CD4-positive, alpha-beta T cell (primary cell): ENCODE measurements around the gene UBTD1. TPM values are rescaled to one million over a fixed set of nuclear protein-coding genes. Genes with fewer than 3 reads are reported as not detected.
A peak's percentile ranks its signal among the peaks of the same experiment; 100 is the strongest.
"Not testable (repeated sequence)": the region's sequence is repeated elsewhere in the genome, so short reads cannot be mapped to it uniquely, and the experiment has no call there.

Experiments used
- ATAC-seq: fragments of 200-7000 bp; cut with Tn5 transposase; one replicate; pipeline ENCODE4 v1.10.0; 2022; ENCODE audit warnings: mild to moderate bottlenecking; ENCODE audit not compliant: poor library complexity
- CTCF ChIA-PET: fragments of 350-600 bp; sonication (Branson Sonifier 250); formaldehyde crosslinking; loops from one replicate; lab custom pipeline; 2021; ENCODE audit warnings: antibody characterized with exemption, inconsistent platforms; lab: Charles Lee
- POLR2A ChIA-PET: fragments of 350-600 bp; sonication (Branson Sonifier 250); formaldehyde crosslinking; loops from one replicate; lab custom pipeline; 2021; ENCODE audit warnings: antibody characterized with exemption, inconsistent platforms; lab: Charles Lee
- DNase-seq, 14 experiments: peaks; one replicate each; pipeline ENCODE4 v3.0.0-alpha.2; 2013 to 2020; ENCODE audit warnings: mixed read lengths in 2 of 14
- H3K27ac ChIP-seq, 2 donors: one replicate each; pipeline versions ENCODE4 v1.5.1 to v1.7.0; 2013; ENCODE audit warnings: low read length in 2 of 2, low read depth in 1 of 2, mild to moderate bottlenecking in 1 of 2
- H3K27me3 ChIP-seq, 2 experiments: 1 replicate in 1 of 2; 2 replicates in 1 of 2; pipeline versions ENCODE4 v1.6.1 to v1.7.0; 2013; ENCODE audit warnings: low read length in 2 of 2, control low read depth in 1 of 2, mild to moderate bottlenecking in 1 of 2, moderate library complexity in 1 of 2; ENCODE audit not compliant: insufficient read depth in 2 of 2, control insufficient read depth in 1 of 2
- H3K36me3 ChIP-seq: one replicate; pipeline ENCODE4 v1.6.1; 2013; ENCODE audit warnings: low read length, control low read depth; ENCODE audit not compliant: insufficient read depth
- H3K4me1 ChIP-seq: one replicate; pipeline ENCODE4 v1.6.1; 2013; ENCODE audit warnings: low read length, control low read depth; ENCODE audit not compliant: insufficient read depth
- H3K4me3 ChIP-seq: one replicate; pipeline ENCODE4 v1.5.1; 2013; ENCODE audit warnings: mild to moderate bottlenecking, low read length, moderate library complexity
- H3K9me3 ChIP-seq, 2 experiments: 1 replicate in 1 of 2; 2 replicates in 1 of 2; pipeline versions ENCODE4 v1.6.1 to v1.7.0; 2013; ENCODE audit warnings: low read length in 2 of 2, mild to moderate bottlenecking in 2 of 2, control low read depth in 1 of 2, moderate library complexity in 1 of 2; ENCODE audit not compliant: control insufficient read depth in 1 of 2, insufficient read depth in 1 of 2
- H3K27ac Mint-ChIP-seq: one replicate; pipeline ENCODE4 v1.8.0; 2020; ENCODE audit warnings: mixed read lengths
- H3K27me3 Mint-ChIP-seq: one replicate; pipeline ENCODE4 v1.8.0; 2021; ENCODE audit warnings: mixed read lengths
- H3K36me3 Mint-ChIP-seq: one replicate; pipeline ENCODE4 v1.8.0; 2021; ENCODE audit warnings: low read depth, mixed read lengths
- H3K4me1 Mint-ChIP-seq: one replicate; pipeline ENCODE4 v1.8.0; 2021; ENCODE audit warnings: low read depth, mixed read lengths
- H3K4me3 Mint-ChIP-seq: one replicate; pipeline ENCODE4 v1.8.0; 2020; ENCODE audit warnings: mild to moderate bottlenecking, mixed read lengths
- H3K9me3 Mint-ChIP-seq: one replicate; pipeline ENCODE4 v1.8.0; 2020; ENCODE audit warnings: mixed read lengths
- CTCF ChIP-seq: fragments of 200-600 bp; IDR thresholded peaks from one replicate; pipeline ENCODE4 v1.8.0; 2022; ENCODE audit warnings: antibody characterized with exemption, mild to moderate bottlenecking
- intact Hi-C, 2 experiments: fragments of 100-400 bp; cut with DNase I in 1 of 2; cut with micrococcal nuclease in 1 of 2; formaldehyde crosslinking; loops; one replicate each; pipeline versions ENCODE4 v1.15.1 to v1.9.0; 2023 to 2025; cut with DNase I, micrococcal nuclease
- total RNA-seq, 174 experiments: library from RNA in 2 of 174; stranded (reverse) in 2 of 174; gene quantifications; one replicate each; pipeline ENCODE4 v1.2.3 and lab custom pipeline; 2021 to 2026

Gene UBTD1
- total RNA-seq, 2 experiments from 2014 or later, result 0.56 to 0.80 TPM

GRCh38 chr10:97474918-97475317 is 23.8 kb upstream of the UBTD1 start:
- ATAC-seq, result no peak
- Histone ChIP-seq H3K4me1 (no peaks in the 10 kb centered on the region), H3K9me3 (no peaks in the 10 kb centered on the region), H3K27me3 (no peaks in the 10 kb centered on the region), H3K36me3 (peaks cover 77% of the 10 kb centered on the region), H3K27ac (no peak overlapping the region), H3K4me3 (no peak overlapping the region)
- intact Hi-C loops, result no loop called here
- ChIA-PET POLR2A (no interaction called here), CTCF (no interaction called here)
- no peak for TF ChIP-seq CTCF
- Mint-ChIP-seq H3K4me3 (no peak overlapping the region), H3K36me3 (peaks cover 95% of the 10 kb centered on the region), H3K27me3 (no peaks in the 10 kb centered on the region), H3K9me3 (peaks cover 2% of the 10 kb centered on the region), H3K27ac (peak overlapping the region; percentile 22), H3K4me1 (no peaks in the 10 kb centered on the region)
- DNase-seq, result no peak

DNA sequence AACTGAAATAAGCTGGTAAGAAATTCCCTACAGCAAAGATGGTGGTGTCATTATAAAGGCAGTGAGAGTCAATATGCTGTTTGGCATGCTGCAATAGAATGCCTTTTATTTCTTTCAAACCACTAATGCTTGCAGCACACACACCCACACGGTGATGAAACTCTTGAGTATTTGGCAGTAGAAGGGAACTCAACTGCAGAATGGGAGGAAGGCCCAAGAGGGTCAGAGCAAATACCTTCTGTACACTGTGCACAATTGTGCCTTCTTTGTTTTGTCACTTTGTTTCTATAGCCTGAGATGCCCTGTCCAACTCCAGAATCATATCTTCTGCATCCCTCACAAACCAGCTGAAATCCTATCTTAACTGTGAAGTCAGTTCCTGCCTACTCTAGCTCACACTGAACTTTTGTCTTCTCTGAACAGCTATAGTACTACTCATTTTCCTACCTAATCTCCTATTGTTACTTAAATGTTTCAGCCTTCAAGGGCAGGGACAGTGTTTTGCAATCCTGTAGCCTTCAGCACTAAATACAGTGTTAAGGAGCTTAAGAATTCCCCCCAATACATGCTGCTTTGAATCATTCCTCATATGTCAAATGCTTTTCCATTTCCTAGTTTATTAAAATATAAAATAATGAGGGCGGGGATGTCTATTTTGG is 22.7 kb upstream of the UBTD1 start:
- H3K27ac Mint-ChIP-seq, result no peak overlapping the region

DNA sequence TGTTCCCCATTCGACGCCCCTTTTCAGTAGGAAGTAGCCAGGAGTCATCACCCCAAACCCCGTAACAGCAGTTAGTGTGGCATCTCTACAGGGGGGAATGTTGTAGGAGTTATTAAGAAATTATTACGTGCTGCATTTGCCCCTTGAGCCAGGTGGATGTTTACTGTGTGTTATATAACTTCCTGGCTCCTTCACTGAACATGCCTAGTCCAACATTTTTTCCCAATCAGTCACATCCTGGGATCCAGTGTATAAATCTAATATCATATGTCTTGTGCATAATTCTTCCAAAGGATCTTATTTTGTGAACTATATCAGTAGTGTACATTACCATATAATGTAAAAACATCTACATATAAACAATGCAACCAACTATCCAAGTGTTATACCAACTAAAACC is 19.3 kb upstream of the UBTD1 start:
- H3K27ac Mint-ChIP-seq, H3K27me3 ChIP-seq, H3K27me3 Mint-ChIP-seq, H3K4me1 Mint-ChIP-seq, H3K9me3 Mint-ChIP-seq, DNase-seq, H3K4me3 ChIP-seq, H3K4me3 Mint-ChIP-seq, POLR2A ChIA-PET, H3K27ac ChIP-seq, ATAC-seq, H3K4me1 ChIP-seq, intact Hi-C loops, H3K9me3 ChIP-seq, CTCF ChIA-PET: not testable (repeated sequence)
- peaks cover 86% of the 10 kb centered on the region for H3K36me3 Mint-ChIP-seq
- peaks cover 91% of the 10 kb centered on the region for H3K36me3 ChIP-seq

More for the DNA sequence above, 22.7 kb upstream of the UBTD1 start:
- H3K4me1 ChIP-seq, result no peaks in the 10 kb centered on the region
- DNase-seq (no peak), ATAC-seq (no peak)
- H3K4me3 Mint-ChIP-seq, result no peak overlapping the region
- no peaks in the 10 kb centered on the region for H3K27me3 ChIP-seq
- H3K27ac ChIP-seq, result no peak overlapping the region
- TF ChIP-seq CTCF, result no peak
- no peak overlapping the region for H3K4me3 ChIP-seq
- no peaks in the 10 kb centered on the region for H3K27me3 Mint-ChIP-seq
- H3K36me3 Mint-ChIP-seq, result peaks cover 95% of the 10 kb centered on the region
- H3K36me3 ChIP-seq, result peaks cover 79% of the 10 kb centered on the region
- CTCF ChIA-PET, result interaction anchor here (1.5 kb wide), 1 partner anchor 11 kb away, joined by 5 read pairs; no protein-coding TSS in a partner anchor
- peaks cover 2% of the 10 kb centered on the region for H3K9me3 Mint-ChIP-seq
- no peaks in the 10 kb centered on the region for H3K9me3 ChIP-seq
- POLR2A ChIA-PET, result no interaction called here
- intact Hi-C loops, result no loop called here
- H3K4me1 Mint-ChIP-seq, result no peaks in the 10 kb centered on the region

DNA sequence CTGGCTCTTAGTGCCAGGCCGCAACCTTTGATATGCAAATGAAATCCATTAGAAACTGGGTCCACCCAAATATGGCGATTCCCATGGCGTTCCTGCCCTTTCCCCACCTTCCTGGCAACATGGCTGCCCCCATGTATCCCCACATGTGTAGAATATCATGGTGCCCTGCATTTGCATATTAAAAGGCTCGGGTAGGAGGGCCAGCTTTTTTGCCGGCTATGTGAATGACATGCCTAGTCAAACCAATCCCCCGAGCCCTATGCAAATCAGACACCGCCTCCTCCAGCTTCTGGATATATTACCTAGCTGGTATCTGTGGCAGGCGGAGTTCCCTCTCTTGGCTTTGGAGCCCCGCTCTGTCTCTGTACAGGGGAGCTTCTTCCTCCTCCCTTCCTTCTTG is 18.8 kb upstream of the UBTD1 start:
- CTCF ChIA-PET, result no interaction called here
- Histone ChIP-seq H3K36me3 (peaks cover 86% of the 10 kb centered on the region), H3K27me3 (no peaks in the 10 kb centered on the region), H3K4me3 (no peak overlapping the region), H3K27ac (no peak overlapping the region), H3K9me3 (no peaks in the 10 kb centered on the region), H3K4me1 (no peaks in the 10 kb centered on the region)
- ATAC-seq (no peak), DNase-seq (no peak)
- Mint-ChIP-seq H3K9me3 (peaks cover 1% of the 10 kb centered on the region), H3K27ac (no peak overlapping the region), H3K4me1 (peaks cover 5% of the 10 kb centered on the region), H3K36me3 (peaks cover 81% of the 10 kb centered on the region), H3K4me3 (no peak overlapping the region), H3K27me3 (no peaks in the 10 kb centered on the region)
- intact Hi-C loops, result no loop called here
- POLR2A ChIA-PET, result no interaction called here
- no peak for TF ChIP-seq CTCF
